Activated CD4-positive, alpha-beta T cell treated with anti-CD3 and anti-CD28 coated beads, Interleukin-2, Interleukin-4, amounts not matched to agents 100 ng/mL and 50 ng/mL, durations not matched to agents 16 hours and 8 hours (primary cell): Measurements from ENCODE around the gene TIGD2.
"Not testable (repeated sequence)": the region's sequence is repeated elsewhere in the genome, so short reads cannot be mapped to it uniquely, and the experiment has no call there.

Source experiments
- DNase-seq: peaks from one replicate; pipeline ENCODE4 v3.0.0-alpha.2; 2020; ENCODE audit warnings: low spot score

The TIGD2 gene

DNA sequence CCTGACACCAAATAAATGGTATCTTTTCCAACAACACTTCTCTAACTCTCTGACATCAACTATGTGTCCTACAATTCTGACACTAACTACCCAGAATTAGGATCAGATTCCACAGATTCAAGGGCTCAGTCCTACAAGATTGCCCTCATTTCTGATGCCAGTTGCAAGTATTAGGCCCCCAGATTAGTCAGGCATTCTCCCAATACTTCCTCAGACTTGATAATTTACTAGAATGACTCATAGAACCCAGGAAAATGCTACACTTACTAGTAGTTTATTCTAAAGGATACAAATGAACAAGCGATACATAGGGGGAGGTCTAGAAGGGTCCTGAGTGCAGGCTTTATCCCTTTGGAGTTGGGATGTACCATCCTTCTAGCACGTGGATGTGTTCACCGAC is 8.5 kb downstream of the TIGD2 start:
- no peak for DNase-seq

DNA sequence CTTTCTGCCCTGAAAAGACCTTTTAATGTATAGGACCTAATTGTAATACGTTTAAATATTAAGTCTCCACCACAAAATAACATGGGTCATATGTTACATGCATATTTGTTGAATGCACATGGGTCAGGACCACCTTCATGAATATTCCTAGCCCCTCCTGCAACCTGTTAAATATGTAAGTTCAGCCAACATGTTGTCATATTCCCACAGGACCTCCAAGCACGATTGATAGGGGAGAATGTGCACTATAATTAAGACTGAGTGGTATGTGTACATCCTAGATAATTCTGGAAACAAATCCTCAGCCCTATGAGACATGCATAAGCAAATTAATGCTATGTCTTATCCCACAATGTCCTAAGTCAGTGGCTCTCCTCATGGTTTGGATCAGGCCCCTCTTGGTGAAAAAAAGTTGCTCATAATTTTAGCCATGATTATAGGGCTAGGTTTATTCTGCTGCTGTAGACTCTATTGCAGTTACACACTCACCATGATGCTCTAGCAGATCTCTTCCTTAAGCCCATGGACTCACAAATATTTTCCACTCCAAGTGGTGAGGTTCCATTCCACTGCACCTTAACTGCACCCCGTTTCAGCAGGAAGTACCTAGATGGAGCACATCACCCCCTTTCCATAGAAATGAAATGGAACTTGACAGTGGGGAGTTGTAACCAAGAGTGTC is 10.2 kb downstream of the TIGD2 start:
- no peak for DNase-seq

DNA sequence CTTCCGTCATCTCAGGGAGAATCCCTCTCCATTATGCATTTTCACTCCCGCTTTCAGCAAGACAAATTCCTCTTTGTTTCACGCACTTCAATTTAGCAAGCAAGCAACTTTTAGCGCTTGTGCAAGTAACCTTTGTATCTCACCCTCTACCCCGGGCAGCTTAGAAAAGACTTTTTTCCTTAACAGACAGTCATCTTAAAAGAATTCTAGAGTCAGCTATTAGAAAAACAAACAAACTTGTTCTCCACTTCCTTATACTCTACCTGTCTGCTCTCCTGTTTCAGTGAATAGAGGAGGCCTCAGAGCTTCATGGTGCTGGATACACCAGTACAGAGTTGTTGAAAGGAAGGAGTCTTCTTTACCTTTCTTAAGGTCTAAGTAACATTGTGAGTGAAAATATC is 12.1 kb downstream of the TIGD2 start:
- no peak for DNase-seq

DNA sequence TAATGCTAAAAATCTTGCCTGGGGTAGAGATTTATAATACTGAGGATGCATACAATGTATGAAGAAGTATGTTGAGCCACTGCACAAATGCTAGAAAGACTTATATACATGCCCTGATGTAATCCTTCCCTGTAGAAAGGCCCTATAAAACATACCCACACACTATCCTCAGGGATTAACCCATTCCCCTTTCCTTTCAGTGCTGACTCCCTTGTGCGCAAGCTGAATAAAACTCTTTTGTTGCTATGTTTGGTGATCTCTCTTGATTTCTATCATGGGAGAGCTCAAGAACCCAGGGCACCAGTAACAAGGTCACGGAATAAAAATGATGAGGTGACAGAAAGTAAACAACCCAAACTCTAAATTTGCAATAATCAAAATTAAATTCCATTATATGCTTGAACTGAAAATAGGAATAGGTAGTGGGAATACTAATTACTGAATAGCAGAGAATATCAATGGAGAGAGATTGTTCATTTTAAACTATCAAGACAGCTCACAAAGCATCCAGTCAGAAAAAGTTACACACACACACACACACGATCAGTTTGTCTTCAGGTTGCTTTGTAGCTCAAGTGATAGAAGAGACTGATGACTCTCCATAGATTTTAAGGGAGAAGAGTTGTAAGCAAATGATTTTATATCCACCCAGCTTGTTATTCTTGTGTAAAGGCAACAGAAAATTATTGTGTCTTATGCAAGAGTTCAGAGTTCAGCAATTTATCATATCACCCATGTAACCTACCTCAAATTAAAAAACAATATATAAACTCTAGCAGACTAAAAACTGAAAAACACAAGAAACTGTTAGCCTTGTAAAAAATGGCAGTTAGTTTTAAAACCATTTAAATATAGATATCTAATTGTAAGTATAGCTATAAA is 14.8 kb downstream of the TIGD2 start:
- no peak for DNase-seq

DNA sequence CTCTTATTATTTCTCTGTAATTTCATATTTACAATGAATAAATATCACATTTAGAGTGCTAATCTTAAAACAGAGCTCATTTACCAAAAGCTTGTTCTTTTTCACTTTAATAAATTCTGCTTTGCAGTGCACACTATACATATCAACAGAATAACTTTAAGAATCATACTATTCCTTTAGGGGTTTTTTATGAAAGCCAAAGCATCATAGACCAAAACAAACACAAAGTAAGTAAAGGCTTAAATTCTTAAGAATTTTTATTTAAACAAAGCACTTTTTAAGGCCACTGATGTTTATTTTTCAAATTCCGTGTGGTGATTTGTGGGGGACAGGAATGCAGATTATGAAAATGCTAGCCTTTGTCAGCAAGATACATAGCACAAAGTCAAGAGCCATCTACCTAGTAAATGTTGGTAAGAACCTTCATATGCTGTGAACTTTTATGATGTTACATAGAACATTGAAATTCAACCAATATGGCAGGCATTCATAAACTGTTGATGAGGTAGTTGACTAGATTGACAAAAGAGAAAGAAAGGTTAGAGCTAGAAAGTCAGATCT is 17.8 kb downstream of the TIGD2 start:
- no peak for DNase-seq

DNA sequence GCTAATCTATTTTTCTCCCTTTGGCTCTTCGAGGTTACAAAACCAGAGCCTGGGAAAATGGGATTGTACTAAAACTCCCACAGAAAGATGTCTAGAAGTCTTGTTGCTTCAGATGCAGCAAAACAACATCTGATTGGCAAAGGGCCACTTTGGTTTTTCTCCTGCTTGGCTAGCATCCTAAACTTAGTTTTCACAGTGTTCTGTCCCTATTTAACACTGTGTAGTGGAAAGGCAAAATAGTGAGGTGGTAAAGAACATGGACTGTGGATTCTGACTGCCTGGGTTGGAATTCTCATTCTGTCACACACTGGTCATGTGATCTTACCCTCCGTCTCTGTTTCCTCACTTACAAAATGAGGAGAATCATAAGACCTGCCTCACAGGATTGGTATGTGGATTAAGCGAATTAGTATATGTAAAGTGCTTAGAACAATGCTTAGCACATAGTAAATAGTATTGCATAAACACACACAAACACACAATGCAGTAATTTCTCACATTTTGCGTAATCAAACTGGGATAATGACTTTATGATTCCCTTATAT is 23.5 kb downstream of the TIGD2 start:
- DNase-seq, result no peak

DNA sequence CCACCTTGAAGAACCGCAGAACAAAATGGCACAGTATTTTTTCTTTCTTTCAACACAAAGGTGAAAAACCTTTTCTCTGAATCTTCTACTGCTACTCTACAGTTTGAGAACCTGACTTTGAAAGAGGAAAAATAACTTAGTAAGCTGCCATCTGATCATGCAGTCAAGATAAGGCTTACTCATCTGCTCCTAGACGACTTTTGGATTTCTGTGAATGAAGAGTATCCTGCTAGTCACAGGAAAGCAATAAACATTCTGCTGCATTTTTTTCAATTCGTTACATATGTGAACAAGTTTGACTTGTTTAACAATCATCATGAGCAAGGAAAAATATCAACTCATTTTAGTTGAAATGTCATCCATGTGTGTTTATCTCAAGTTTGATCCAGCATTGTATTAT is 25.2 kb downstream of the TIGD2 start:
- DNase-seq, result no peak

DNA sequence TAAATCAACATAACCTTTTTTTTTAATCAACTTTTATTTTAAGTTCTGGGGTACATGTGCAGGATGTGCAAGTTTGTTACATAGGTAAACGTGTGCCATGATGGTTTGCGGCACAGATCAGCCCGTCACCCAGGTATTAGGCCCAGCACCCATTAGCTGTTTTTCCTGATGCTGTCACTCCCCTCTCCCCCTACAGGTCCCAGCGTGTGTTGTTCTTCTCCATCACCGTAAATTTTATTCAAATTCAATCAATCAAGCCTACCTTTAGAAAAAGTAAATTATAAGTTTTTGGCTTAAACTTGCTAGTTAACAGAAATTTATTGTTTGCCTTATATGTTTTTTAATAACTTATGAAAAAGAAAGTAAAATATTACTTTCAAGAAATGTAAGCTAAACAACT is 25.9 kb downstream of the TIGD2 start:
- DNase-seq, result no peak

DNA sequence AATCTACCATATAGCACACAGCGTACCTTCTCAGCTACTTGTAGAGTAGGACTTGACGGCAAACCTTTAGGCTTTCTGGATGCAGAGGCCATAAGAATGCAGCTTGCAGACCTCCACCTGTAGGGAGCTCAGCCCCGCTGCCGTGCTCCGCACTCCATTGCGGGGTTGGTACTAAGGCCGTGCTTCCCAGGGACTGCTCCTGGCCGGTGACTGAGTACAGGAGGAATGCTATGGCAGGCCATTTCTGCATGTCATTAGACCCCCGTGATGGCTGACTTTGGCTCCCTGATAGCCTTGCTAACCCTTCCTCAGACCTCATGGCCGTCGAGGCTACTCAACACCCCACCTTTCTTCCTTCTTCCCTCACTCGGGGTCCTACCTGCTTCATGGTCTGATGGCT is 26.4 kb downstream of the TIGD2 start:
- no peak for DNase-seq

DNA sequence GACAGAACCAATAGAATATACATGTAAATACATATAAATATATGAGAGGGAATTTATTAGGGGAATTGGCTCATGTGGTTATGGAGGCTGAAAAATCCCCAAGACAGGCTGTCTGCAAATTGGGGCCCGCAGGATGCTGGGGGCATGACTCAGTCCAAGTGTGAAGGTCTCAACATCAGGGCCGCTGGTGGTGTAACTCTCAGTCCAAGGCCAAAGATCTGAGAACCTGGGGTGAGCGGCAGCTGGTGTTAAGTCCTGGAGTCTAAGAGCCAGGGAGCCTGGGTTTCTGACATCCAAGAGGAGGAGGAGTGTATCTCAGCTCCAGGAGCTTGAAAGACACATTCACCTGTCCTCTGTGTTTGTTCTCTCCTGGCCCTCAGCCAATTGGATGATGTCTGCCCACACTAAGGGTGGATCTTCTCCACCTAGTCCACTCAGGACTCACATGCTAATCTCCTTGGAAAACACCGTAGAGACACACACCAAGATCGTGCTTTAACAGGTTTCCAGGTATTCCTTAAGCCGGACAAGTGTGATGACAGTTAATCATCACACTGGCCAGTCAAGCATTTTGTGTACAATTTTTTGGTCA is 28.9 kb downstream of the TIGD2 start:
- no peak for DNase-seq

DNA sequence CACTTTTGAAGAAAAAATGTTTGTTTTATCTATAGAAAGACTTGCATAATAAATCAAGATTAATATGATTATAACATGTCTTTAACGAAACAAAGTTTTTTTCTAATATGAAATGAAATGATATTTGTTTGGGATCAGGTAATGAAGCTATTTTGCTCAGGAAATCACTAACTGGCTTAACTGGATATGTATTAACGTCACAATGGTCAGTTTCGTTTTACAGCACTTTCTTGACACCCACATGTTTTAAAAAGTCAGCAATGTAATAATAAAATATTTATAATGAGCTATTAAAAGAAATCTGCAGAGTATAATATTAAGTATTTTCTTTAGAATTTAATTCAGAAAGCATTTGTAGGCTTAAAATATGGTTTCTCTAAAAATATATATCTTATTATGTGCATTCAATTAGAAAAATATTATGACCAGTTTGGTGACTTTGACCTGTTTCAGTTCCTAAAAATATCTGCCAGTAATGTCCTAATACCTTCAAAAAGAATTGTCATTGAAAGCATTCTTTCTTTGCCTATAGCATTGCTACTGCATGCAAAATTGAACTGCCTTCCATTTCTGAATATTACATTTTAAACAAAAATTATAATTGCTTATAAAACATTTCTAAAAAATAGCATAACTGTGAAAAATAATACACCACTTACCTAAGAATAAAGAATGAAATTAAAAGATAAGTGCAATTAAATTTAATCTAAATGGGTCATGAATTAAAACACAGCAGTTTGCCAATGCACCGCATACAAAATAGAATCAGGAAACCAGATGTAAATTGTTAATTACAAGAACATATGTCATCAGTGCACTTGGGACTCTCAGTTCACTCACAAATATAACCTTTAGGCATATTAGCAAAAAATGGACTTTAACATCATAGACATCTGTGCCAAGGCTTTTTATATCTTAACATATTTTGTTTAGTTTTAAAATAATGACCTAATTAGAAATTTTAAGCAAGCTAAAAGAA is 31.6 kb downstream of the TIGD2 start:
- no peak for DNase-seq

DNA sequence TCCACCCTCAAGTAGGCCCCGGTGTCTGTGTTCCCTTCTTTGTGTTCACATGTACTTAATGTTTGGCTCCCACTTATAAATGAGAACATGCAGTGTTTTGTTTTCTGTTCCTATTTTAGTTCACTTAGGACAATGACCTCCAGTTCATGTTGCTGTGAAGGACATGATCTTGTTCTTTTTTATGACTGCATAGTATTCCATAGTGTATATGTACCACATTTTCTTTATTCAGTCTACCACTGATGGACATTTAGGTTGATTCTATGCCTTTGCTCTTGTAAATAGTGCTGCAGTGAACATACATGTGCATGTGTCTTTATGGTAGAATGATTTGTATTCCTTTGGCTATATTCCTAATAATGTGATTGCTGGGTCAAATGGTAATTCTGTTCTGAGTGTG is 33.3 kb downstream of the TIGD2 start:
- not testable (repeated sequence) for DNase-seq

DNA sequence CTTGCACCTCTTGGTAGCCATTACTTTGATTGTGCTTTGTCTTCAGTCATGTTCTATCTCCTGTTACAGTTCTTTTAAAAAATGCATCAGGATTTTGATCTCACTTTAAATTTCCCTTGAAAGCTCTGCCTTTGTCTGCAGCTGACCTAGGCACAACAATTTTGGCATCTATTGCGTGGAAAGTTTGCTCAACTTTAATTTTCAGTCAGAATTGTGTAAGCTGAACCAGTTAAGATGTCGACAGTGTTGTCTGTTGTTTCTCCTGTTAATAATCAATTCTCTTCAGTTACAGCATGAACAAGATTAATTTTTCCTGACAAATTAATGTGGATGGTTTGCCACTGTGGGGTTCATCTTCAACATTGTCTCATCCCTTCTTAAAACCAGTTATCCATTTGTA is 34.9 kb downstream of the TIGD2 start:
- no peak for DNase-seq

DNA sequence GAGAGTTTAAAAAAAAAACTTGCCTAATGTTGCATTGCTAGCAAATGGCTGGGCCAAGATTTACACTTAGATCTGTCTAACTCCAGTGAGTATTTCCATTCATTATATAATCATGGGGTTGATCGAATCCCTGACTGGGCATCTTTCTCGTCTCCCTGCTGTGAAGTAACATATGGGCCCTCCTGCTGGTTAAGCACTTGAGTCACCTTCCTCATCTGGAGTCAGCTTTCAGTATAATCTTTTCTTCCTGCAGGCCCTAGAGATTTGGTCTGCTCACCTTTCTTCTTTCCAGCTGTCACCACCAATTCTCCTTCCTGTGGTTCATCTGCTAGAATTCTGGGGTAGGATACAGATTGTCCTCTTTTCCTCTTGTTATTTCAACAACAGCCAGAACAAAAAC is 41.6 kb downstream of the TIGD2 start:
- no peak for DNase-seq

DNA sequence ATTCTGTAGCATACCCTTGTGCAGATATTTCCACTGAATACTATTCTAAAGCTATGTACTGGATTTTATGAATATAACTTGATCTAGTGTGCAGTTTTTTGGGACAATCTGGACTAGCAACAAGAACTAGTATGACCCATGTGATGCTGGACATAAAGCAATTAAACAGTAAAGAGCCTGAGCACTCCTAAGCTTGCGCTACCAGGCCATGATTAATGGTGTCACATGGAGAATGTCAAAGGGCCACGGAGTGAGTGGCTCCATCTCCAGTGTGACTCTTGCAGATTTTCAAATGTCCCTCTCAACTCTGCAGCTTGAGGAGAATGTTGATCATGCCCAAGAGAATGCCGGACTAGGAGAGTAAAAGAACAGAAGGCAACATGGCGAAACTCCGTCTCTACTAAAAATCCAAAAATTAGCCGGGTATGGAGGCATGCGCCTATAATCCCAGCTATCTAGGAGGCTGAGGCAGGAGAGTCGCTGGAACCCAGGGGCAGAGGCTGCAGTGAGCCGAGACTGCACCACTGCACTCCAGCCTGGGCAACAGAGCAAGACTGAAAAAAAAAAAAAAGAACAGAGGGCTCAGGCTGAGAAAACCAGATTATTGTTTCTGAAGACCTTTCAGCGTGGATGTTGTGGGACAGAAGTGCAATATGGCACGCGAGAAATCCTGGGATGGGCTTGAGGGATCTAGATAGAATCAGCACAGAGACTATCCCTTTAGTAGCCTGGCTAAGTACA is 45.0 kb downstream of the TIGD2 start:
- DNase-seq, result no peak

DNA sequence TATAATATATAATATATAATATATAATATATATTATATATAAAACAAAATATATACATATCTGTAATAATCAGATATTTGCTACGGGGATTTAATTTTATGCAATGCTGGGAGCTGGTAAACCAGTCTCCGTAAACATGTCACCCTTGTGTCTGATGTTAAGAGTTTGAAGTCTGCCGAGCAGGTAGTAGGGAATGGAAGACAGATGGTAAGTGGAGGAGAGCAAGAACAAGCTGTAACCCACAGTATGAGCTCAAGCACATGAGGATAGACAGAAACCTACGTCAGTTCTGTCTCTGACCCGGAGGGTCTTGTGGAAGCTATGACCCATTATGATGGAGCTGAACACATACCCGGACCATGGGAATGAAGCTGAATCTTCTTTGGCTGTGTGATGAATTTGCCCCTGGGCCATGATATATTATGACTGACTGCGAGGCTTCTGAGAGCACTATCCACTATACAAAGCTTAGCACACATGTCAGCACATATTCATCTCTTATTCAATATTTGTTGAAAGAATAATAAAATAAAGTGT is 46.2 kb downstream of the TIGD2 start:
- DNase-seq, result no peak

DNA sequence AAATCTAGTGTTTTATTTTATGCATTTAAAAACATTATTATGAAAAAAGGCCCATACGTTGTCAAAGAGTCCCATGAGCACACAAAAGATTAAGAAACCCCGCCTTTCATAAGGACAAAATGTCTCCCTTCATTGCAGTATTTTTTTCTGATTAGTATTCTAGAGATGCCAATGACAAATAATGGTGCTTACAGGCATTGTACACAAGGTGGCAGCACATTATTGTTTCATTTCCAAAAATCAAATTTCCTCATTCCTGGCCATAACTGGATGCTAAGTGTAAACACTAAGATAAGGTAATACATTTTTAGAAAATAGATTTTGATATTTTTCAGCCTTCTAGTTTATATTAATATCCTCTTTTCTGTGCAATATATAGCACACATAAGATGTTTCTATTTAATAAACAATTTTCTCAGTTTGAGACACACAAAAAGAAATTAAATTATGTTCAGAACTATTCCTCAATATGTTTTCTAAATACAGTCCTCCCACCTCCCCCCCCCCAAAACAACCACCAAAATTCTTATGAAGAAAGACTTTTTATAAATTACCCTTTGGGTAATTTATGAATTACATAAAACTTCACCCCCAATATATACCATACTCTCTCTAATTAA is 47.7 kb downstream of the TIGD2 start:
- peak; percentile 45 for DNase-seq

DNA sequence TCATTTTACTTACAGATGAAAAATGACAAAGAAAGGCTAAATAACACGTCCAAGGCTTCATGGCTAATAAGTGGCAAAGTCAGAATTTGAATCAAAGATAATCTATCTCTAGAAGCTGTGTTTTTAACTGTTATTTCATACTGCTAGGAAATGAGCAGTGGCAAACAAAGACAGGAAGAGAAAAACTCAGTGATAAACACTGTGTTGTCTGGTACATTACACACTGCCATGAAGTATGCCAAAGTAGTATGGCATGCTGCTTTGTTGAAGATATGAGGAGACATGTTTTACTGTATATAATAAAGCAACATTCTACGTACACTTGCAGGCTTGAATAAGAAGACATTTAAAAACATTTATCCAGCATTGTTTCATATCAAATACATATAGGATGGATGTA is 49.5 kb downstream of the TIGD2 start:
- DNase-seq, result no peak

DNA sequence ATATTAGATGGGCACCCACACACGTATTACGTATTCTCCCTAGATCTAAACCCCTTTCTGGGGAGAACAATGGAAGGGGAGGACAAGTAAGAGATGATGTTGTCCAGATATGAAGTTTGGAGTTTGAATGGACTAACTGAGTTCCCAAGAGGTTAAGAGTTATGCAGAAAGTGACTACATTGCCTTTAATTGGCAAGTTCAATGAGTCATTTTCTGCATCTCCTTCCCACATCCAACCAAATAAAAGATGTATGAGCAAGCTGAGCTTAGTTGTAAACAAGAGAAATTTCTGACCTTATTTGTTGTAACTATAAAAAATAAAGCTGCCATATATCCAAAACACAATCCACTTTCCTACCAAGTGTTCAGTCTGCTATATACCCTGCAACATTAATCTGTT is 50.5 kb downstream of the TIGD2 start:
- no peak for DNase-seq

DNA sequence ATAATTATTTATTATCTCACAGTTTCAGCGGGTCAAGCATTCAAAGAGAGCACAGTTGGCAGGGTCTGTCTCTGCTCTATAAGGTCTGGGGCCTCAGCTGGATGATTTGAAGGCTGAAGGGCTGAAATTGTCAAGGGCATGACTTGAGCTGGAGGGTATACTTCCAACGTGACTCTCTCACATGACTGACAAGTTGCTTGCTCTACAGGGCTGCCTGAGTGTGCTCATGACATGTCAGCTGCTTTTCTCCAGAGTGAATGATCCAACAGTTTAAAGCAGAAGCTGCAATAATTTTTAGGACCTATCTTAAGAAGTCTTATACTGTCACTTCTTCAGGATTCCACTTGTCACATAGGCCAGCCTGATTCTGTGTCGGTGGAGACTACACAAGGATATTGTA is 51.2 kb downstream of the TIGD2 start:
- no peak for DNase-seq
